A549 treated with CpdA at 1 μM for 4 hours (cell line): ENCODE results near the gene SRGN. TPM values are rescaled to one million over a fixed set of nuclear protein-coding genes. Genes with fewer than 3 reads are reported as not detected.

Experiments used
- total RNA-seq: library from RNA; stranded (reverse); fragments of 200-300 nt; extraction: Qiagen RNA extraction; gene quantifications from 5 replicates; pipeline ENCODE4 v1.2.3, GENCODE V29; 2022; ENCODE audit warnings: low read depth

The SRGN gene, protein sequence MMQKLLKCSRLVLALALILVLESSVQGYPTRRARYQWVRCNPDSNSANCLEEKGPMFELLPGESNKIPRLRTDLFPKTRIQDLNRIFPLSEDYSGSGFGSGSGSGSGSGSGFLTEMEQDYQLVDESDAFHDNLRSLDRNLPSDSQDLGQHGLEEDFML
- 53.6 to 76.5 TPM (median 57.6 TPM) in 5 replicates for total RNA-seq

DNA sequence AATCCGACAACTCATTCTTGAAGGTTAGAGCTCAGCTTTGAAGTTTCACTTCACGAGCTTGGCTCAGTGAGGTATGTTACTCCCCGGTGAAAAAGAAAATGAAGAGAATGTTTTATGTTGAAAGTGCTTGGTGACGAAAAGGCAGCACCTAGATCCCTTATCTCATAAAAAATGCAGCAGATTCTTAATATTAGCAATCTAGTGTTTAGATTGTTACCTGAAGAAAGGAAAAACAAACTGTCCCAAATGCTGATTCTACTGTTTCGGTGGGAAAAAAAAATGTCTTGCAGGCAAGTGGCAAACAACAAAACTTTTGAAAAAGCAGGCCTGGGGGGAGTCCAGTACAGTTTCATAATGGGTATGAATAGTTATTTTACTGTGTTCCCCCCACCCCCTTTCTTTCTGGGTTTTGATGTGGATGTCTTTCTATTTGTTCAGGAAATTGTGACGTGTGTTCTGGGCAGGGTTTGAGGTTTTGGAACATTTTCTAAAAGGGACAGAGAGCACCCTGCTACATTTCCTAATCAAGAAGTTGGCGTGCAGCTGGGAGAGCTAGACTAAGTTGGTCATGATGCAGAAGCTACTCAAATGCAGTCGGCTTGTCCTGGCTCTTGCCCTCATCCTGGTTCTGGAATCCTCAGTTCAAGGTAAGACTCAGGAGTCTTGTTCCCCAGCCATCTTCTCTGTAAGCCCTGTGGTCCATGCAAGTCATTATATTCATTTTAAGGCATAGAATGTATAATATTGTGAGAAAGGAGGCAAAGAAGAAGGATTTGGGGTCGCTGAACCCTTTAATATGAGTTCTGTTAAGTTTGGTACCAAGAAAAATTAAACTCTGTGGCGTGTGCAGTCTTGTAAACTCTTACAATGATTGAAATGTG lies at the start of gene SRGN:
Gene SRGN (plus strand): TSS at position 514 of the 881 bp plus-strand sequence. CDS start 55 bp downstream, at position 569.

DNA sequence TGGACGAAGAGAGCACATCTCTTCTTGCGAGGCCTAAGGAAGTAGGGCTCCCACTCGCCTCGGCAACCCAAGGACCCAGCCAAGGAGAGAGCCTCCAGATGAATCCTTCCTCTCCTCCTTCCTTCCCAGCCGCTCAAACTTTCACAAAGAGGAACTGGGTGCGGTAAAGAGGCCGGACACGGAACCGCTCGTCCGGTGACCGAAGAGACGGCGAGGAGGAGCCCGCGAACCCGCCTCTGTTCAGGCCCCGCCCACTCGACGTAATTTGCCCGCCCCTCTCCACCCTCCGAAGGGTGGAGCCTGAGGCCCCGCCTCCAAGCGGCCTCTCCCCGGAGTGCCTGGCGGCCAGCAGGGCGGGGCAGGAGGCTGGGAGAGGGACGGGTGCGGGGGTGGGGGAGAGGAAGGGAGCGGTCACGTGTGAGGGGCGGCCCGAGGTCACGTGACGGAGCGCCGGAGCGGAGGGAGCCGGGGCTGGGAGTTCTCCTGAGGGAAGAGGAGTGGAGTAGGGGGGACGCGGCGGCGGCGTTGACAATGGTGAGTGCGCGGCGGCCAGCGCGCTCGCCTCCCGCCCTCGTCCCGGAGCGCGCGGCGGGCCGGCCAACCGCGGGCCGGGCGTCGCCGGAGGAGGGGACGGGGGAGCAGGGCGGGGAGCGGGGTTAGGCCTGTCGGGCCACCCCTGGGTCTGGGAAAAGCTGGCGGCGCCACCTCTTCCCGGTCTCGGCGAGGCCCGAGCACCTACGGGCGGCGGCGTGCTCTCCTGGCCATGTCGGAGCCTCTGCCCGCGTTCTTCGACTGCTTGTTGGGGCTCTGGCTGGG lies 36.1 kb downstream of the SRGN start, which contains the start of gene VPS26A:
Gene VPS26A (plus strand): TSS at position 432 of the 816 bp plus-strand sequence. CDS start 100 bp downstream, at position 532.

Other genes with a start within 250 kb of the SRGN start
- 32.2 to 46.7 TPM (median 35.3 TPM) in 5 replicates for gene DDX50, start 186.8 kb upstream of the SRGN start, total RNA-seq
- 124 to 191 TPM (median 134 TPM) in 5 replicates for gene DDX21, start 131.9 kb upstream of the SRGN start, total RNA-seq
- 36.0 to 42.6 TPM (median 38.7 TPM) in 5 replicates for gene KIFBP, start 99.3 kb upstream of the SRGN start, total RNA-seq
- gene VPS26A, start 36.1 kb downstream of the SRGN start, total RNA-seq = 47.4 to 78.3 TPM (median 51.6 TPM) in 5 replicates
- gene SUPV3L1, start 92.1 kb downstream of the SRGN start, total RNA-seq = 35.4 to 39.2 TPM (median 37.9 TPM) in 5 replicates
- 17.3 to 24.6 TPM (median 19.4 TPM) in 5 replicates for gene HKDC1, start 132.2 kb downstream of the SRGN start, total RNA-seq
- gene HK1, start 190.4 kb downstream of the SRGN start, total RNA-seq = 34.3 to 44.6 TPM (median 37.8 TPM) in 5 replicates